ENCODE results near the gene SOX12. TPM values are rescaled to one million over a fixed set of nuclear protein-coding genes. Genes with fewer than 3 reads are reported as not detected.

The SOX12 gene
- total and polyA plus RNA-seq, 4 donors, result 2.7 to 15.9 (median 5.4) TPM

GRCh38 chr20:361561-361960 is 36.2 kb downstream of the SOX12 start:
- ATAC-seq (ENCODE audit: insufficient read depth, low FRiP score), result no peak
- H3K36me3 ChIP-seq (ENCODE audit: control insufficient read depth in 4 of 4, insufficient read depth in 4 of 4, low read length in 4 of 4), result no peaks in the 10 kb centered on the region
- peaks cover 0 to 24% (median 15%) of the 10 kb centered on the region in 5 donors for H3K4me1 ChIP-seq (ENCODE audit: control insufficient read depth in 5 of 5, insufficient read depth in 5 of 5, low read length in 5 of 5)
- H3K9me3 ChIP-seq (ENCODE audit: control insufficient read depth in 4 of 4, insufficient read depth in 3 of 4, low read length in 3 of 4), result no peaks in the 10 kb centered on the region
- no peak overlapping the region for H3K9ac ChIP-seq (ENCODE audit: insufficient read depth in 1 of 2, low read length in 2 of 2)
- 95 to 96% methylated on average over 8 of the region's 8 CpGs for WGBS, 2 donors
- peak overlapping the region in 1 of 2 donors; percentile 16 for H3K27ac ChIP-seq (ENCODE audit: low read depth in 1 of 2, low read length in 1 of 2)
- no peak for DNase-seq
- H3K27me3 ChIP-seq (ENCODE audit: control insufficient read depth in 3 of 3, insufficient read depth in 3 of 3, low read length in 2 of 3), result no peaks in the 10 kb centered on the region
- no peak overlapping the region for H3K4me3 ChIP-seq
- TF ChIP-seq, protein P1, sequence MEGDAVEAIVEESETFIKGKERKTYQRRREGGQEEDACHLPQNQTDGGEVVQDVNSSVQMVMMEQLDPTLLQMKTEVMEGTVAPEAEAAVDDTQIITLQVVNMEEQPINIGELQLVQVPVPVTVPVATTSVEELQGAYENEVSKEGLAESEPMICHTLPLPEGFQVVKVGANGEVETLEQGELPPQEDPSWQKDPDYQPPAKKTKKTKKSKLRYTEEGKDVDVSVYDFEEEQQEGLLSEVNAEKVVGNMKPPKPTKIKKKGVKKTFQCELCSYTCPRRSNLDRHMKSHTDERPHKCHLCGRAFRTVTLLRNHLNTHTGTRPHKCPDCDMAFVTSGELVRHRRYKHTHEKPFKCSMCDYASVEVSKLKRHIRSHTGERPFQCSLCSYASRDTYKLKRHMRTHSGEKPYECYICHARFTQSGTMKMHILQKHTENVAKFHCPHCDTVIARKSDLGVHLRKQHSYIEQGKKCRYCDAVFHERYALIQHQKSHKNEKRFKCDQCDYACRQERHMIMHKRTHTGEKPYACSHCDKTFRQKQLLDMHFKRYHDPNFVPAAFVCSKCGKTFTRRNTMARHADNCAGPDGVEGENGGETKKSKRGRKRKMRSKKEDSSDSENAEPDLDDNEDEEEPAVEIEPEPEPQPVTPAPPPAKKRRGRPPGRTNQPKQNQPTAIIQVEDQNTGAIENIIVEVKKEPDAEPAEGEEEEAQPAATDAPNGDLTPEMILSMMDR (IDR thresholded peaks at IDR 0.05; ENCODE audit: control extremely low read depth, extremely low read depth), result no peak

DNA sequence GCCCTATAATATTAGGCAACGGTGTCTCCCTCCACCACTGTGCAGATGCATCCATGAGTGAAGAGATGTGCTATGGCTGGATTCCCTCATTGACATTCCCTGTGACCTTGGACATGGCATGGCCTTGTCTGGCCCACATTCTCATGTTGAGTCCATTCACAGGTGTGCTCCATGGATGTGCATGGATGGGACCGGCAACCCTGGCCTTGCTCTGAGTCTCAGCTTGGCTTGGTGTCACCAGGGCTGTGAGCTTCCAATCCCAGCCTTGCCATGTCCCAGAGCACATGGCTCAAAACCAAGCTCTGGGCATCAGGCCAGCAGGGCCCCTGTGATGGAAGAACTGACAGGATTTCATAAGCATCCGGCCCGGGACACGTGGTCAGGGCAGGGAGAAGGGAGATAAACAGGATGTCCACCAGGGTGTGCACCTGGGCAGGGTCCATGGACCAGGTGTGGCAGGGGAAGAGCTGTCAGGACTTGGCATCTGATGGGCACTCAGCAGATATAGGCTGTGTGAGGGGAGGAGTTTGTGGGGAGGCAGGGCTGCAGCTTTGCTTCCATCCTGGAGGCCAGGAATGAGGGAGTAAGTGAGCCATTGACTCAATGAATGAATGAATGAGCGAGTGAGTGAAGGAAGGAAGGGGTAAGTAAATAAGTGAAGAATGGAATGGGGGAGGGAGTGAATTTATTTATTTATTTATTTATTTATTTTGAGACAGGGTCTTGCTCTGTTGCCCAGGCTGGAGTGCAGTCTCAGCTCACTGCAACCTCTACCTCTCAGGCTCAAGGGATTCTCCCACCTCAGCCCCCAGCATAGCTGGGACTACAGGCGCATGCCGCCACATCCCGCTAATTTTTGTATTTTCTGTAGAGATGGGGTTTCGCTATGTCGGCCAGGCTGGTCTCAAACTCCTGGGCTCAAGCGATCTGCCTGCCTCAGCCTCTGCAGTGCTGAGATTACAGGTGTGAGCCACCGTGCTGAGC is 37.2 kb downstream of the SOX12 start:
- H3K9me3 ChIP-seq (ENCODE audit: control insufficient read depth in 4 of 4, insufficient read depth in 3 of 4, low read length in 3 of 4), result no peaks in the 10 kb centered on the region
- H3K27ac ChIP-seq (ENCODE audit: low read depth in 1 of 2, low read length in 1 of 2), result peak overlapping the region in 1 of 2 donors; percentile 17
- TF ChIP-seq, protein P1 (IDR thresholded peaks at IDR 0.05; ENCODE audit: control extremely low read depth, extremely low read depth), result peak; percentile 16
- DNase-seq (peak; percentile 94 to 97 (median 97)), ATAC-seq (ENCODE audit: insufficient read depth, low FRiP score) (peak; percentile 48)
- peaks cover 0 to 24% (median 15%) of the 10 kb centered on the region in 5 donors for H3K4me1 ChIP-seq (ENCODE audit: control insufficient read depth in 5 of 5, insufficient read depth in 5 of 5, low read length in 5 of 5)
- H3K27me3 ChIP-seq (ENCODE audit: control insufficient read depth in 3 of 3, insufficient read depth in 3 of 3, low read length in 2 of 3), result no peaks in the 10 kb centered on the region
- H3K36me3 ChIP-seq (ENCODE audit: control insufficient read depth in 4 of 4, insufficient read depth in 4 of 4, low read length in 4 of 4), result no peaks in the 10 kb centered on the region
- 59 to 62% methylated on average over 13 of the region's 13 CpGs for whole genome bisulfite sequencing, 2 donors
- H3K9ac ChIP-seq (ENCODE audit: insufficient read depth in 1 of 2, low read length in 2 of 2), result no peak overlapping the region
- H3K4me3 ChIP-seq, result no peak overlapping the region

GRCh38 chr20:363319-364078 is 38.1 kb downstream of the SOX12 start:
- H3K9me3 ChIP-seq (ENCODE audit: control insufficient read depth in 4 of 4, insufficient read depth in 3 of 4, low read length in 3 of 4), result no peaks in the 10 kb centered on the region
- H3K36me3 ChIP-seq (ENCODE audit: control insufficient read depth in 4 of 4, insufficient read depth in 4 of 4, low read length in 4 of 4), result no peaks in the 10 kb centered on the region
- H3K4me3 ChIP-seq, result no peak overlapping the region
- peak overlapping the region in 1 of 2 donors; percentile 17 for H3K27ac ChIP-seq (ENCODE audit: low read depth in 1 of 2, low read length in 1 of 2)
- H3K4me1 ChIP-seq (ENCODE audit: control insufficient read depth in 5 of 5, insufficient read depth in 5 of 5, low read length in 5 of 5), result peaks cover 0 to 24% (median 15%) of the 10 kb centered on the region in 5 donors
- no peak for ATAC-seq (ENCODE audit: insufficient read depth, low FRiP score)
- WGBS, 2 donors, result 83 to 86% methylated on average over 13 of the region's 13 CpGs
- H3K9ac ChIP-seq (ENCODE audit: insufficient read depth in 1 of 2, low read length in 2 of 2), result no peak overlapping the region
- DNase-seq, result no peak
- H3K27me3 ChIP-seq (ENCODE audit: control insufficient read depth in 3 of 3, insufficient read depth in 3 of 3, low read length in 2 of 3), result no peaks in the 10 kb centered on the region
- TF ChIP-seq, protein P1 (IDR thresholded peaks at IDR 0.05; ENCODE audit: control extremely low read depth, extremely low read depth), result no peak

Measured in lung (tissue), 12 donors.